A673 (cell line): Measurements from ENCODE around the gene PREX1. TPM values are rescaled to one million over a fixed set of nuclear protein-coding genes. Genes with fewer than 3 reads are reported as not detected.

Experiments
- BruUV-seq: library from RNA; stranded (reverse); fragments of 400-500 nt; replicated peaks from 2 replicates; lab custom pipeline; 2021; lab: Mats Ljungman, UMichigan
- CTCF ChIA-PET: fragments of 300-600 bp; sonication (Branson Sonifier 250); formaldehyde crosslinking; loops from one replicate; lab custom pipeline; 2022; ENCODE audit warnings: antibody characterized with exemption; lab: Charles Lee
- POLR2A ChIA-PET: fragments of 300-600 bp; sonication (Branson Sonifier 250); formaldehyde crosslinking; loops from one replicate; lab custom pipeline; 2022; ENCODE audit warnings: antibody characterized with exemption; ENCODE audit not compliant: low non-redundant PET; lab: Charles Lee
- DNase-seq: peaks from one replicate; pipeline ENCODE4 v3.0.0-alpha.2; 2015; ENCODE audit warnings: low spot score
- H3K27ac ChIP-seq: fragments of 200-600 bp; sonication (generic); 2 replicates; pipeline ENCODE4 v1.5.1; 2016; ENCODE audit warnings: mixed run types, low read depth, mild to moderate bottlenecking, mixed read lengths, antibody characterized with exemption, low read length; ENCODE audit not compliant: poor library complexity, severe bottlenecking
- H3K27me3 ChIP-seq: fragments of 200-600 bp; sonication (generic); replicated peaks from 2 replicates; pipeline ENCODE4 v1.6.1; 2017; ENCODE audit warnings: mixed run types, low read depth, mild to moderate bottlenecking, mixed read lengths, antibody characterized with exemption, low read length; ENCODE audit not compliant: insufficient read depth, poor library complexity
- H3K36me3 ChIP-seq: fragments of 200-600 bp; sonication (generic); 2 replicates; pipeline ENCODE4 v1.6.1; 2016; ENCODE audit warnings: mixed run types, mild to moderate bottlenecking, mixed read lengths, antibody characterized with exemption, low read length; ENCODE audit not compliant: insufficient read depth, poor library complexity, severe bottlenecking
- H3K4me1 ChIP-seq: fragments of 200-600 bp; sonication (generic); 2 replicates; pipeline ENCODE4 v1.6.1; 2017; ENCODE audit warnings: mixed run types, mild to moderate bottlenecking, mixed read lengths, antibody characterized with exemption, low read length; ENCODE audit not compliant: insufficient read depth, poor library complexity, severe bottlenecking
- H3K4me3 ChIP-seq: fragments of 200-600 bp; sonication (generic); 2 replicates; pipeline ENCODE4 v1.5.1; 2016; ENCODE audit warnings: low read depth, mixed run types, mild to moderate bottlenecking, mixed read lengths, low read length; ENCODE audit not compliant: poor library complexity, severe bottlenecking
- H3K9me3 ChIP-seq: fragments of 200-600 bp; sonication (generic); 2 replicates; pipeline ENCODE4 v1.6.1; 2016; ENCODE audit warnings: mixed run types, low read depth, mild to moderate bottlenecking, mixed read lengths, antibody characterized with exemption, low read length; ENCODE audit not compliant: poor library complexity, severe bottlenecking
- EZH2 ChIP-seq: fragments of 200-600 bp; sonication (generic); IDR thresholded peaks from 2 replicates; pipeline ENCODE4 v1.6.1; 2017; ENCODE audit warnings: borderline replicate concordance, low read depth, mild to moderate bottlenecking, mixed read lengths, antibody characterized with exemption, low read length; ENCODE audit not compliant: poor library complexity, severe bottlenecking
- intact Hi-C: fragments of 100-400 bp; cut with micrococcal nuclease; formaldehyde crosslinking; loops from one replicate; pipeline ENCODE4 v1.10.0; 2022; ENCODE audit not compliant: unreplicated experiment
- total RNA-seq: library from RNA; stranded (reverse); gene quantifications from 2 replicates; pipeline ENCODE4 v1.2.3, GENCODE V29; 2021
- TF ChIP-seq, protein P1 (sequence below): fragments of 300-800, 200-600 bp; sonication (generic); conservative IDR thresholded peaks from 2 replicates; pipeline ENCODE4 v1.5.1; 2017; ENCODE audit warnings: low read depth, mild to moderate bottlenecking, antibody characterized with exemption, low read length, moderate library complexity, mixed read lengths

The PREX1 gene
- total RNA-seq, 1 experiment from 2014 or later, result 145 TPM

DNA sequence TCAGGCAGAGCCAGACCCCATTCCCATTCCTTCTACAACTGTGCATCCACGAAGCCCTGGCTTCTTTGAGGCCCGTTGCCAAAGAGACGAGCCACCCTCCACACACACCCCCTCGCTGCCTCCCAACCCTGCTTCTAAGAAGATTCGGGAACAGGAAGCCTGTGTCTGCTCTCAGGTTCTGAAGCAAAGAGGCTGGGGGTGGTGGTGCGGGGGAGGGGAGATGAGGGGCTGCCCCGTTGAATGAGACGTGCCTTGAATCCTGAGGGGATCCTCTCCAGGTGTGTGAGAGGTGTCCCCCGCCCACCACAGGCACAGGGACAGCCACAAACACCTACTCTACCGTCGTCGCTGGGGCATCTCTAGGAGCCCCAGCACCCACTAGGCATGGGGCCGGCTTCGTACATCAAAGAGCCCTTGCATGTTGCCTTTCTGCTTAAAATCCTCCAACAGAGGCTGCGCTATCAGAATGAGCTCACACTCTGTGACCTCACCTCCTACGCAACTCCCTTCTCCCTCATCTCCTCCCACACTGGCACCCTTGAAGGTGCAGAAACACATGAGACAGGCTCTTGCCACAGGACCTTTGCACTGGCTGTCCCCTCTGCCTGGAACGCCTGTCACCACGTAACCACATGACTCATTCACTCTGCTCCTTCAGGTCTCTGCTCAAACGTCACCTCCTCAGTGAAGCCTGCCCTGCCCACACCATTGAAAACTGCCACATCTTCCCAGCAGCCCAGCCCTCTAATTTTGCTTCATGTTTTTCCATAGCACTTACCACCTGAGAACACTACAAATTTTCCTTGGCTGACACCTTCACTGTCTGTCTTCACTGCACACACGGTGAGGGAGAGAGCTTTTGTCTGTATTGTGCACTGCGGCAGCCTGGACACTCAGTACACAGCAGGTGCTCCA lies 58.5 kb downstream of the PREX1 start:
- no peaks in the 10 kb centered on the region for H3K9me3 ChIP-seq
- no TSS peak for BruUV-seq
- ChIA-PET CTCF (no interaction called here), POLR2A (no interaction called here)
- TF ChIP-seq EZH2, result no peak
- TF ChIP-seq, protein P1, sequence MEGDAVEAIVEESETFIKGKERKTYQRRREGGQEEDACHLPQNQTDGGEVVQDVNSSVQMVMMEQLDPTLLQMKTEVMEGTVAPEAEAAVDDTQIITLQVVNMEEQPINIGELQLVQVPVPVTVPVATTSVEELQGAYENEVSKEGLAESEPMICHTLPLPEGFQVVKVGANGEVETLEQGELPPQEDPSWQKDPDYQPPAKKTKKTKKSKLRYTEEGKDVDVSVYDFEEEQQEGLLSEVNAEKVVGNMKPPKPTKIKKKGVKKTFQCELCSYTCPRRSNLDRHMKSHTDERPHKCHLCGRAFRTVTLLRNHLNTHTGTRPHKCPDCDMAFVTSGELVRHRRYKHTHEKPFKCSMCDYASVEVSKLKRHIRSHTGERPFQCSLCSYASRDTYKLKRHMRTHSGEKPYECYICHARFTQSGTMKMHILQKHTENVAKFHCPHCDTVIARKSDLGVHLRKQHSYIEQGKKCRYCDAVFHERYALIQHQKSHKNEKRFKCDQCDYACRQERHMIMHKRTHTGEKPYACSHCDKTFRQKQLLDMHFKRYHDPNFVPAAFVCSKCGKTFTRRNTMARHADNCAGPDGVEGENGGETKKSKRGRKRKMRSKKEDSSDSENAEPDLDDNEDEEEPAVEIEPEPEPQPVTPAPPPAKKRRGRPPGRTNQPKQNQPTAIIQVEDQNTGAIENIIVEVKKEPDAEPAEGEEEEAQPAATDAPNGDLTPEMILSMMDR, result no peak
- H3K4me1 ChIP-seq, result peaks cover 6% of the 10 kb centered on the region
- no peak for DNase-seq
- peaks cover 24% of the 10 kb centered on the region for H3K36me3 ChIP-seq
- intact Hi-C loops, result no loop called here
- H3K27ac ChIP-seq, result no peak overlapping the region
- H3K4me3 ChIP-seq, result no peak overlapping the region
- H3K27me3 ChIP-seq, result no peaks in the 10 kb centered on the region

DNA sequence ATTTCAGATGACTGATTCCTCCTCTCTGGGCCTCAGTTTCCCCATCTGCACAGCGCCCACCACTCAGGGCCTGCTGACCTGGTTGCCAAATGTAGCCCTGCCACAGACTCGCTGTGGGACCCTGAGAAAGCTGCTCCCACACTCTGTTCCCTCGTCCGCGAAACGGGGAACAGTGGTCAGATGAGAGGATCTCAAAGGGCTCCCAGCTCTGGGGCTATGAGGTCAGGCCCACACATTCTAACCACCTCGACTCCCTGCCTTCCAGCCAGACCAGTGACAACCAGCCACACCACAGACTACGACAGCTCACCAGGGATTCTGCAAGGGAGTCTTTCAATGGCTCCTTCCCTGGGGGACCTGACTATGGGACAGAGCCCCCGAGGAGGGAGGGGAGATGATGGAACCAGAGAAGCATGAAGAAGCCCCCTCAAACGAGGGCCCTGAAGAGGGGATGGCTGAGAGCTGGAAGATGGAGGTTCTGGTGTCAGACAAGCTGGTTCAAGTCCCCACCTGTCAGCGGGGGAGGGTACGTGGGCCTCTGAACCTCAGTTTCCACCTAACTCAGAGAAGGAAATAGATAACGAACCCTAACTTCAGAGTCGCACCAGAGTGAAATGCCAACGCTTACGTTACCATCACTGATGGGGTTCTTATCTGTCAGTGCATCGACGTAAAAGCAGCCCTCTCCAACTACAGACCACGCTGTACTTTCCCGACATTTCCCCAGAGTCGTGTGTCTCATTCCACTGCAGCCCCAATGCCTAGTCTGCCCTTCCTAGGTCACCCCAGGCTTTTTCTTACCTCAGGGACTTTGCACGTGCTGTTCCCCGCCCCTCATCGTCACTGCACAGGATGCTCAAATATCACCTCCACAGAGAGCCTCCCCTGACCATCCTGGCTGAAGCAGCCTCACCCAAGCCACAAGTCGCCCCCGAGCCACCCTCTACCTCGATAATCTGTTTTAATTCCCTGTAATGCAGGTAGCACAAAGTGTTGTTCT lies 60.5 kb downstream of the PREX1 start:
- no peak overlapping the region for H3K4me3 ChIP-seq
- no TSS peak for BruUV-seq
- intact Hi-C loops, result no loop called here
- H3K36me3 ChIP-seq, result peaks cover 19% of the 10 kb centered on the region
- no peak for DNase-seq
- TF ChIP-seq, protein P1, result no peak
- TF ChIP-seq EZH2, result no peak
- no peaks in the 10 kb centered on the region for H3K9me3 ChIP-seq
- ChIA-PET CTCF (no interaction called here), POLR2A (no interaction called here)
- H3K4me1 ChIP-seq, result peaks cover 6% of the 10 kb centered on the region
- no peak overlapping the region for H3K27ac ChIP-seq
- no peaks in the 10 kb centered on the region for H3K27me3 ChIP-seq

DNA sequence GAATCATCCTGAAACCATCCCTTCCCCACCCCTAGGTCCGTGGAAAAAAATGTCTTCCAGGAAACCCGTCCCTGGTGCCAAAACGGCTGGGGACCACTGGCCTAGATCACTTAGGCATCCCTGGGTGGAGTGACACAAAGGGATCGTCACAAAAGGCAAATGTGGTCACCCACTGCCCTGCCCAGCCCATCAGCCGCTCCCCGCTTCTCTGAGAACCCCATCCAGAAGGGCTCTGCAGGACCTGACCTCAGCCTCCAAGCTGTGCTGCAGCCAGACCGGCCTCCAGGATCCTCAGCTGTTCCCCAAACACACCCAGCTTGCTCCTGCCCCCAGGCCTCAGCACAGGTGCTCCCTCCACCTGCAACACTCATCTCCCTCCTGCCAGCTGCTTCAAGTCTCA lies 61.6 kb downstream of the PREX1 start:
- H3K4me3 ChIP-seq, result no peak overlapping the region
- ChIA-PET CTCF (no interaction called here), POLR2A (no interaction called here)
- no peak for DNase-seq
- no peaks in the 10 kb centered on the region for H3K27me3 ChIP-seq
- peaks cover 19% of the 10 kb centered on the region for H3K36me3 ChIP-seq
- TF ChIP-seq EZH2, result no peak
- TF ChIP-seq, protein P1, result no peak
- intact Hi-C loops, result no loop called here
- no peaks in the 10 kb centered on the region for H3K9me3 ChIP-seq
- no TSS peak for BruUV-seq
- no peak overlapping the region for H3K27ac ChIP-seq
- H3K4me1 ChIP-seq, result peaks cover 12% of the 10 kb centered on the region
